ENCODE measurements around the gene FANCD2.

- TF ChIP-seq EZH2 (IDR thresholded peaks at IDR 0.05; ENCODE audit: borderline replicate concordance, low read length), result no peak
- TF ChIP-seq CTCF (conservative IDR thresholded peaks at IDR 0.05 in 1 of 2, IDR thresholded peaks at IDR 0.05 in 1 of 2; ENCODE audit: extremely low read depth in 1 of 2, insufficient read depth in 1 of 2, low read depth in 1 of 2, low read length in 2 of 2), result no peak
These were observed 19.0 kb upstream of the FANCD2 start for GRCh38 chr3:10007126-10007782.
